Mesenchymal stem cell (in vitro differentiated cells and primary cell): ENCODE data around the gene U2AF2.

ENCODE experiments used
- DNase-seq: peaks from one replicate; pipeline ENCODE4 v3.0.0-alpha.2; 2013
- H2AFZ ChIP-seq: one replicate; pipeline ENCODE4 v1.6.1; 2013; ENCODE audit warnings: low read depth, mild to moderate bottlenecking, control low read depth, inconsistent platforms, low read length, moderate library complexity
- H2AK5ac ChIP-seq: 2 replicates; pipeline ENCODE4 v1.6.1; 2013; ENCODE audit warnings: low read length, moderate library complexity, mild to moderate bottlenecking, inconsistent platforms; ENCODE audit not compliant: severe bottlenecking
- H2BK120ac ChIP-seq: one replicate; pipeline ENCODE4 v1.6.1; 2013; ENCODE audit warnings: low read depth, mild to moderate bottlenecking, inconsistent platforms, low read length, moderate library complexity
- H2BK12ac ChIP-seq, 2 experiments: one replicate each; pipeline ENCODE4 v1.6.1; 2013; ENCODE audit warnings: inconsistent platforms in 2 of 2, low read length in 2 of 2, mild to moderate bottlenecking in 2 of 2, moderate library complexity in 2 of 2, control low read depth in 1 of 2
- H2BK15ac ChIP-seq: one replicate; pipeline ENCODE4 v1.6.1; 2013; ENCODE audit warnings: mild to moderate bottlenecking, low read depth, inconsistent platforms; ENCODE audit not compliant: poor library complexity, severe bottlenecking
- H2BK5ac ChIP-seq: 2 replicates; pipeline ENCODE4 v1.6.1; 2013; ENCODE audit warnings: low read depth, mild to moderate bottlenecking, low read length, control low read depth, inconsistent platforms; ENCODE audit not compliant: poor library complexity, severe bottlenecking
- H3K14ac ChIP-seq, 2 experiments: one replicate each; pipeline ENCODE4 v1.6.1; 2013; ENCODE audit warnings: inconsistent platforms in 2 of 2, low read length in 2 of 2, control low read depth in 1 of 2, mild to moderate bottlenecking in 1 of 2, moderate library complexity in 1 of 2
- H3K18ac ChIP-seq, 2 experiments: one replicate each; pipeline ENCODE4 v1.6.1; 2013; ENCODE audit warnings: inconsistent platforms in 2 of 2, low read length in 2 of 2, control low read depth in 1 of 2, low read depth in 1 of 2, mild to moderate bottlenecking in 1 of 2
- H3K23ac ChIP-seq, 2 experiments: one replicate each; pipeline ENCODE4 v1.6.1; 2013; ENCODE audit warnings: inconsistent platforms in 2 of 2, low read length in 2 of 2, mild to moderate bottlenecking in 2 of 2, moderate library complexity in 2 of 2, control low read depth in 1 of 2
- H3K27ac ChIP-seq: 2 replicates; pipeline ENCODE4 v1.5.1; 2013; ENCODE audit warnings: mild to moderate bottlenecking, moderate library complexity, low read length, control low read depth, inconsistent platforms; ENCODE audit not compliant: poor library complexity, severe bottlenecking
- H3K27me3 ChIP-seq, 2 experiments: 2 replicates each; pipeline versions ENCODE4 v1.6.1 to v1.7.0; 2013; ENCODE audit warnings: low read length in 2 of 2, mild to moderate bottlenecking in 2 of 2, moderate library complexity in 2 of 2, control low read depth in 1 of 2, inconsistent platforms in 1 of 2; ENCODE audit not compliant: control insufficient read depth in 1 of 2, insufficient read depth in 1 of 2
- H3K36me3 ChIP-seq, 2 experiments: 2 replicates each; pipeline versions ENCODE4 v1.6.1 to v1.7.0; 2013; ENCODE audit warnings: low read length in 2 of 2, control low read depth in 1 of 2, inconsistent platforms in 1 of 2, low read depth in 1 of 2, mild to moderate bottlenecking in 1 of 2; ENCODE audit not compliant: insufficient read depth in 2 of 2, control insufficient read depth in 1 of 2
- H3K4ac ChIP-seq, 2 experiments: one replicate each; pipeline ENCODE4 v1.6.1; 2013; ENCODE audit warnings: inconsistent platforms in 2 of 2, low read length in 2 of 2, mild to moderate bottlenecking in 2 of 2, moderate library complexity in 2 of 2, control low read depth in 1 of 2, low read depth in 1 of 2
- H3K4me1 ChIP-seq: 2 replicates; pipeline ENCODE4 v1.6.1; 2013; ENCODE audit warnings: low read depth, low read length, control low read depth; ENCODE audit not compliant: control insufficient read depth, insufficient read depth
- H3K4me2 ChIP-seq: 2 replicates; pipeline ENCODE4 v1.6.1; 2013; ENCODE audit warnings: low read length, mild to moderate bottlenecking, inconsistent platforms; ENCODE audit not compliant: poor library complexity, severe bottlenecking
- H3K4me3 ChIP-seq, 2 experiments: 2 replicates each; pipeline versions ENCODE4 v1.5.1 to v1.7.0; 2013; ENCODE audit warnings: low read length in 2 of 2, mild to moderate bottlenecking in 2 of 2, control low read depth in 1 of 2, low read depth in 1 of 2; ENCODE audit not compliant: insufficient read depth in 1 of 2
- H3K79me1 ChIP-seq: replicated peaks from 2 replicates; pipeline ENCODE4 v1.6.1; 2013; ENCODE audit warnings: mild to moderate bottlenecking, control low read depth, low read length, inconsistent platforms; ENCODE audit not compliant: poor library complexity, severe bottlenecking
- H3K9ac ChIP-seq: 2 replicates; pipeline ENCODE4 v1.7.0; 2013; ENCODE audit warnings: mild to moderate bottlenecking, low read length, moderate library complexity
- H3K9me3 ChIP-seq: 2 replicates; pipeline ENCODE4 v1.7.0; 2013; ENCODE audit warnings: mild to moderate bottlenecking, low read length; ENCODE audit not compliant: control insufficient read depth
- H4K8ac ChIP-seq: one replicate; pipeline ENCODE4 v1.6.1; 2013; ENCODE audit warnings: inconsistent platforms, mild to moderate bottlenecking, low read length, moderate library complexity
- H4K91ac ChIP-seq: one replicate; pipeline ENCODE4 v1.6.1; 2013; ENCODE audit warnings: mild to moderate bottlenecking, low read length, inconsistent platforms
- WGBS: methylation state at CpG from one replicate; pipeline ENCODE4 v1.1.7; 2013; ENCODE audit warnings: mixed read lengths; 5-methylcytosine and 5-hydroxymethylcytosine counted together

U2AF2 gene

DNA sequence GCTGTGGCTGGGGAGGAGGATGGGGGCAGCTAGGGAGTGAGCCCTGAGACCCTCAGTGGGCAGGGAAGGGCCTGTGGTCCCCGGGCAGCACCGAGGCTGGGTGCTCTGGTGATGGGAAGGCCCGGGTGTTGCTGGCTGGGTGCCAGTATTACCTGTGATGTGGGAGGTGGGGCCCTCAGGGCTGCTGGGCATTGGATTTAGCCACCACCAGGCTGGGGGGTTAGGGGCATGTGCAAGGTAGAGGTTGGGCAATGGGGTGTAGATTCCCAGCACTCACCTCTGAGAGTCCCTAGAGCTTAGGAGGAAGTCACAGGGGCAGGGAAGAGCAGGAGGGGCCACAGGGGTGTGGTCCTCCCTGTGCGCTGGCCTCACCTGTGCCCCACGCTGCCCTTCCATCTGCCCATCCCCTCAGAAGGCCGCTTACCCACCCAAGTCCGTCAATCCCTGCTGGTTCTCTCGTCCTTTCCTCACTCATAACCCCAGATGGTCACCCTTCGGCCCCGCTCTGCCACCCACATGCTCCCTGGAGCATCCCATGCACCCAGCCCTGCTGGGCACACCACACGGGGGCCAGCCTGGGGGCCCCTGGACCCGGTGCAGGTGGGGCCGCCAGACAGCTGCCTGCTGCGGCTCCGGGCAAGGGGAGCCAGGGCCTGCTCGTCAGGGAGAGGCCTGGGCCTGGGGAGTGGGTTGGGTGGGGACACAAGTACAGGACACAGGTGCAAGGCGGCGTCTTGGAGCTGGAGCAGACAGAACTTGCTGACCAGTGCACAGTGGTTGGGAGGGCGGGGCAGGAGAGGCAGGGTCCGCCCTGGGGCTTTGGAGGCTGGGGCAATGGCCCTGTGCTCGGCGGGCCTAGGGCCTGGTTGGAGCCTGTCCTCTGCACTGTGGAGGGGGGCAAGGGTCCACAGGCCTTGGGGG lies 32.7 kb downstream of the U2AF2 start:
- no peak overlapping the region for H2BK120ac ChIP-seq
- H2BK15ac ChIP-seq = no peak overlapping the region
- no peak overlapping the region for H3K4me2 ChIP-seq
- no peak overlapping the region for H2AFZ ChIP-seq
- peaks cover 25% of the 10 kb centered on the region for H3K4me1 ChIP-seq
- no peak overlapping the region for H2AK5ac ChIP-seq
- no peak overlapping the region for H2BK5ac ChIP-seq
- 97% methylated on average over 22 of the region's 22 CpGs for WGBS
- no peak overlapping the region for H4K8ac ChIP-seq
- H3K27me3 ChIP-seq = no peaks in the 10 kb centered on the region
- no peak overlapping the region for H3K23ac ChIP-seq
- no peak overlapping the region for H2BK12ac ChIP-seq
- H3K27ac ChIP-seq = no peak overlapping the region
- no peak overlapping the region for H3K9ac ChIP-seq
- H3K36me3 ChIP-seq = peaks cover 65 to 93% of the 10 kb centered on the region in 2 experiments
- H3K79me1 ChIP-seq = peaks cover 60% of the 10 kb centered on the region
- H3K14ac ChIP-seq = no peak overlapping the region
- no peak overlapping the region for H3K18ac ChIP-seq
- H3K9me3 ChIP-seq = no peaks in the 10 kb centered on the region
- H3K4ac ChIP-seq = no peak overlapping the region
- H4K91ac ChIP-seq = no peak overlapping the region
- no peak for DNase-seq
- H3K4me3 ChIP-seq = no peak overlapping the region

DNA sequence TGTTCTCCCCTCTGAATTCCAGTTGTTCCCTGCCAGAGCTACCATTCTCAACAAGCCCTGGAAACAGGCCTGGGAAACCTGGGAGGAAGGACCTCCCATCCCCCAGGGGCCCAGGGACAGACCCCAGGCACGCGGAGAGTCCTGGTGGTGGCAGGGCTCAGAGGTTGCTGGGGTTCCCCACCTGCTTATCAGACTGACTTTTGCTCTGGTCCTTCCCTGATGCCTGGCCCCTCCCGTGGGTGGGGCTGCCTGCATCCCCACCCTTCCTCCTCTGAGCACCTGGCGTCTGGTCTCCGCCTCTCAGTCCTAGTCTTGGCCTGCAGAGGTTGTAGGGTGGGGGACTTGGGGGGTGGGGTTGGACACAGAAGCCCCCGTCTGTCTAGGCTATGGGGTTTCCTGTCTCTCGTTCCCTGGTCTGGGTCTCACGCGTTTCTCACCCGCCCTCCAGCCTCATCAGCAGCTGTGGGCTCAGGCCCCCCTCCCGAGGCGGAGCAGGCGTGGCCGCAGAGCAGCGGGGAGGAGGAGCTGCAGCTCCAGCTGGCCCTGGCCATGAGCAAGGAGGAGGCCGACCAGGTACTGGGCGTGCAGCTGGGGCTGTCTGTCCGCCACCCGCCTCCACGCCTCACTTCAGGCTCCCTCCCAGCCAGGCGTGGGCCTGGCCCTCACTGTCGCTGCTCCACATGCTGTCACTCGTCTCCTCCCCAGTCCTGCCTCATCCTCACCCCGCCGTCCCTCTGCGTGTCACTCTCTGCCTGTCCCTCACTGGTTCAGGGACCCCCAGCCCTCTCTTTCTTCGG lies 33.8 kb downstream of the U2AF2 start:
- H3K23ac ChIP-seq = no peak overlapping the region
- no peak overlapping the region for H2BK120ac ChIP-seq
- peaks cover 25% of the 10 kb centered on the region for H3K4me1 ChIP-seq
- no peak overlapping the region for H2AK5ac ChIP-seq
- H3K27ac ChIP-seq = no peak overlapping the region
- no peak overlapping the region for H2BK15ac ChIP-seq
- H3K36me3 ChIP-seq = peaks cover 70 to 100% of the 10 kb centered on the region in 2 experiments
- H4K91ac ChIP-seq = no peak overlapping the region
- no peak overlapping the region for H2AFZ ChIP-seq
- no peak overlapping the region for H3K4ac ChIP-seq
- no peak overlapping the region for H3K9ac ChIP-seq
- no peak overlapping the region for H2BK12ac ChIP-seq
- WGBS = 89% methylated on average over 24 of the region's 27 CpGs
- DNase-seq = no peak
- H3K18ac ChIP-seq = no peak overlapping the region
- peaks cover 66% of the 10 kb centered on the region for H3K79me1 ChIP-seq
- H3K4me3 ChIP-seq = no peak overlapping the region
- H3K4me2 ChIP-seq = no peak overlapping the region
- no peak overlapping the region for H3K14ac ChIP-seq
- H4K8ac ChIP-seq = no peak overlapping the region
- H2BK5ac ChIP-seq = no peak overlapping the region
- H3K9me3 ChIP-seq = no peaks in the 10 kb centered on the region
- no peaks in the 10 kb centered on the region for H3K27me3 ChIP-seq

DNA sequence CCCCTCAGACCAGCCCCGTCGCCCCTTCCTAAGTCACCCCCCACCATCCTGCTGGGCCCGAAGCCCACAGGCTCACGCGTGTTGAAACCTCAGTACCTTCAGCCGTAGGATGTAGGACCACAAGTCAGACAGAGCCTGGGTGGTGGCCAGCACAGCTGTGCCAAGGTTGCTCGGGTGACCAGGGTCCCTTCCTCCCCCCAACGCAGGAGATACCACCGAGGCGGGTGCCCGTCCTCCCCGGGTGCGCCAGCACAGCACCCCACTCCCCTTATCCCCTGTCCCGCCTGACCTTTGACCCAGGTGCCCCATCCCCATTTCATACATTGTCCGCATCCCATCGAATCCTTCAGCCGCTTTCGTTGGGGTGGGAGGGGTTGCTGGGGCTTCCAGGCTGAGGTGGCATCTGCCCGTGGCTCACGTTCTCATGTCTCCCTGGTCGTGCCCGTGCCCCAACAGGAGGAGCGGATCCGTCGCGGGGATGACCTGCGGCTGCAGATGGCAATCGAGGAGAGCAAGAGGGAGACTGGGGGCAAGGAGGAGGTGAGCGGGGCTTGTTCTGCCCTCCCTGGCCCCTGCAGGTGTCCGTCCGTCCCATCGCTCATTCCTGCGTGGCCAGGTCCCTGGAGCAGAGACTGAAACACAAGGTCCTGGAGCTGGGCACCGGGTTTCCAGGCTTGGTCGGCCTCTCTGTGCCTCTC lies 34.7 kb downstream of the U2AF2 start:
- peaks cover 70% of the 10 kb centered on the region for H3K79me1 ChIP-seq
- H3K4me3 ChIP-seq = no peak overlapping the region
- no peak overlapping the region for H2AFZ ChIP-seq
- WGBS = 98% methylated on average over 32 of the region's 35 CpGs
- H3K9me3 ChIP-seq = no peaks in the 10 kb centered on the region
- no peak overlapping the region for H2BK15ac ChIP-seq
- no peak overlapping the region for H4K91ac ChIP-seq
- H3K27ac ChIP-seq = no peak overlapping the region
- H2BK120ac ChIP-seq = no peak overlapping the region
- no peak overlapping the region for H3K4me2 ChIP-seq
- no peak overlapping the region for H2AK5ac ChIP-seq
- no peak overlapping the region for H3K14ac ChIP-seq
- H2BK5ac ChIP-seq = no peak overlapping the region
- H3K18ac ChIP-seq = no peak overlapping the region
- H3K27me3 ChIP-seq = no peaks in the 10 kb centered on the region
- no peak overlapping the region for H3K9ac ChIP-seq
- H3K36me3 ChIP-seq = peaks cover 70 to 100% of the 10 kb centered on the region in 2 experiments
- H4K8ac ChIP-seq = no peak overlapping the region
- no peak overlapping the region for H3K23ac ChIP-seq
- no peak for DNase-seq
- no peak overlapping the region for H3K4ac ChIP-seq
- peaks cover 22% of the 10 kb centered on the region for H3K4me1 ChIP-seq
- no peak overlapping the region for H2BK12ac ChIP-seq
